ENCODE measurements around the gene ITGAV.

Gene ITGAV

GRCh38 chr2:186589612-186590349 is at the start of gene ITGAV:
Gene ITGAV, plus strand, starts transcription at chr2:186590056. Its CDS starts 283 bp downstream, at chr2:186590339.
- no peak for TF ChIP-seq CTCF (IDR thresholded peaks at IDR 0.05; ENCODE audit: insufficient read depth, low read depth, low read length, missing control alignments)
- DNase-seq (ENCODE audit: low read depth): peak; percentile 96
- peak within 1 kb of the TSS; percentile 78 for H3K4me3 ChIP-seq (ENCODE audit: low read length)

GRCh38 chr2:186540941-186541340 is 48.9 kb upstream of the ITGAV start:
- H3K4me3 ChIP-seq (ENCODE audit: low read length): no peak overlapping the region
- DNase-seq (ENCODE audit: low read depth): no peak
- TF ChIP-seq CTCF (IDR thresholded peaks at IDR 0.05; ENCODE audit: insufficient read depth, low read depth, low read length, missing control alignments): no peak

- DNase-seq (ENCODE audit: low read depth): peak; percentile 76
- H3K4me3 ChIP-seq (ENCODE audit: low read length): no peak overlapping the region
- no peak for TF ChIP-seq CTCF (IDR thresholded peaks at IDR 0.05; ENCODE audit: insufficient read depth, low read depth, low read length, missing control alignments)
Observed at GRCh38 chr2:186542002-186542401, 47.9 kb upstream of the ITGAV start.

- no peak overlapping the region for H3K4me3 ChIP-seq (ENCODE audit: low read length)
- DNase-seq (ENCODE audit: low read depth): peak; percentile 57
- no peak for TF ChIP-seq CTCF (IDR thresholded peaks at IDR 0.05; ENCODE audit: insufficient read depth, low read depth, low read length, missing control alignments)
Observed at GRCh38 chr2:186543561-186544131, 46.2 kb upstream of the ITGAV start.

GRCh38 chr2:186544255-186544675 is 45.6 kb upstream of the ITGAV start:
- no peak overlapping the region for H3K4me3 ChIP-seq (ENCODE audit: low read length)
- DNase-seq (ENCODE audit: low read depth): peak; percentile 93
- TF ChIP-seq CTCF (IDR thresholded peaks at IDR 0.05; ENCODE audit: insufficient read depth, low read depth, low read length, missing control alignments): no peak

- no peak for TF ChIP-seq CTCF (IDR thresholded peaks at IDR 0.05; ENCODE audit: insufficient read depth, low read depth, low read length, missing control alignments)
- no peak for DNase-seq (ENCODE audit: low read depth)
- no peak overlapping the region for H3K4me3 ChIP-seq (ENCODE audit: low read length)
Observed at GRCh38 chr2:186546846-186547245, 43.0 kb upstream of the ITGAV start.
